HG03039 (cell line): ENCODE results near the gene RPS6KA5.

Experiments
- ATAC-seq: cut with Tn5 transposase; IDR thresholded peaks from one replicate; pipeline ENCODE4 v1.9.1; 2021; ENCODE audit warnings: mild to moderate bottlenecking, moderate library complexity; ENCODE audit not compliant: unreplicated experiment

The RPS6KA5 gene

GRCh38 chr14:90814806-90815571, 245.5 kb downstream of the RPS6KA5 start:
- ATAC-seq = no peak

GRCh38 chr14:90813442-90813841, 247.0 kb downstream of the RPS6KA5 start:
- ATAC-seq = no peak

GRCh38 chr14:90812109-90812508, 248.3 kb downstream of the RPS6KA5 start:
- no peak for ATAC-seq

- no peak for ATAC-seq
Measured at GRCh38 chr14:90811641-90812040, 248.8 kb downstream of the RPS6KA5 start.

GRCh38 chr14:90810806-90811205, 249.6 kb downstream of the RPS6KA5 start:
- ATAC-seq = no peak

- no peak for ATAC-seq
Measured at GRCh38 chr14:90809530-90810312, 250.7 kb downstream of the RPS6KA5 start.

GRCh38 chr14:90808759-90809529, 251.5 kb downstream of the RPS6KA5 start:
- ATAC-seq = no peak

- no peak for ATAC-seq
Measured at GRCh38 chr14:90807060-90807459, 253.4 kb downstream of the RPS6KA5 start.

GRCh38 chr14:90805662-90806540, 254.5 kb downstream of the RPS6KA5 start:
- no peak for ATAC-seq

GRCh38 chr14:90805084-90805391, 255.4 kb downstream of the RPS6KA5 start:
- ATAC-seq = no peak

- no peak for ATAC-seq
Measured at GRCh38 chr14:90804292-90805083, 256.0 kb downstream of the RPS6KA5 start.

- no peak for ATAC-seq
Measured at GRCh38 chr14:90803249-90803648, 257.2 kb downstream of the RPS6KA5 start.

GRCh38 chr14:90799420-90799819, 261.0 kb downstream of the RPS6KA5 start:
- no peak for ATAC-seq

GRCh38 chr14:90797919-90798318, 262.5 kb downstream of the RPS6KA5 start:
- ATAC-seq = no peak
